Naive thymus-derived CD4-positive, alpha-beta T cell (primary cell): Measurements from ENCODE around the gene DUSP6. TPM values are rescaled to one million over a fixed set of nuclear protein-coding genes. Genes with fewer than 3 reads are reported as not detected.

ENCODE experiments used
- ATAC-seq: fragments of 150-1000 bp; cut with Tn5 transposase; 2 replicates; pipeline ENCODE4 v1.10.0; 2021; ENCODE audit warnings: mild to moderate bottlenecking, moderate library complexity
- CTCF ChIA-PET: fragments of 350-600 bp; sonication (Branson Sonifier 250); formaldehyde crosslinking; loops from one replicate; lab custom pipeline; 2021; ENCODE audit warnings: antibody characterized with exemption; lab: Charles Lee
- POLR2A ChIA-PET: fragments of 350-600 bp; sonication (Branson Sonifier 250); formaldehyde crosslinking; loops from one replicate; lab custom pipeline; 2021; ENCODE audit warnings: antibody characterized with exemption, inconsistent platforms; lab: Charles Lee
- DNase-seq, 9 donors: peaks; one replicate each; pipeline versions ENCODE4 v3.0.0 to v3.0.0-alpha.2; 2020 to 2022; ENCODE audit warnings: mixed read lengths in 1 of 9
- H3K27ac ChIP-seq: one replicate; pipeline ENCODE4 v1.7.0; 2013; ENCODE audit warnings: mild to moderate bottlenecking, low read depth, low read length, moderate library complexity
- H3K27me3 ChIP-seq, 2 donors: one replicate each; pipeline ENCODE4 v1.7.0; 2013; ENCODE audit warnings: low read length in 2 of 2, mild to moderate bottlenecking in 2 of 2, moderate library complexity in 2 of 2; ENCODE audit not compliant: control insufficient read depth in 2 of 2, insufficient read depth in 2 of 2
- H3K36me3 ChIP-seq, 3 experiments: 1 replicate in 2 of 3; 2 replicates in 1 of 3; pipeline ENCODE4 v1.7.0; 2013; ENCODE audit warnings: low read length in 3 of 3, mild to moderate bottlenecking in 3 of 3, moderate library complexity in 1 of 3; ENCODE audit not compliant: insufficient read depth in 3 of 3, control insufficient read depth in 2 of 3
- H3K4me1 ChIP-seq, 2 donors: one replicate each; pipeline ENCODE4 v1.7.0; 2013; ENCODE audit warnings: low read length in 2 of 2, mild to moderate bottlenecking in 2 of 2, moderate library complexity in 1 of 2; ENCODE audit not compliant: control insufficient read depth in 2 of 2, insufficient read depth in 2 of 2
- H3K4me3 ChIP-seq: 2 replicates; pipeline ENCODE4 v1.7.0; 2013; ENCODE audit warnings: mild to moderate bottlenecking, low read length
- H3K9me3 ChIP-seq, 3 experiments: 1 replicate in 2 of 3; 2 replicates in 1 of 3; pipeline ENCODE4 v1.7.0; 2013; ENCODE audit warnings: low read length in 3 of 3; ENCODE audit not compliant: control insufficient read depth in 2 of 3
- H3K27ac Mint-ChIP-seq, 9 donors: one replicate each; pipeline ENCODE4 v1.8.0; 2020 to 2022; ENCODE audit warnings: mixed read lengths in 9 of 9, mild to moderate bottlenecking in 8 of 9, moderate library complexity in 5 of 9, inconsistent platforms in 2 of 9
- H3K27me3 Mint-ChIP-seq, 5 donors: one replicate each; pipeline ENCODE4 v1.8.0; 2021 to 2022; ENCODE audit warnings: mixed read lengths in 5 of 5, mild to moderate bottlenecking in 1 of 5
- H3K36me3 Mint-ChIP-seq, 5 donors: one replicate each; pipeline ENCODE4 v1.8.0; 2020 to 2022; ENCODE audit warnings: mixed read lengths in 5 of 5, mild to moderate bottlenecking in 3 of 5, inconsistent platforms in 1 of 5
- H3K4me1 Mint-ChIP-seq, 7 donors: one replicate each; pipeline ENCODE4 v1.8.0; 2020 to 2022; ENCODE audit warnings: mixed read lengths in 7 of 7, mild to moderate bottlenecking in 3 of 7, inconsistent platforms in 1 of 7
- H3K4me3 Mint-ChIP-seq, 10 donors: one replicate each; pipeline ENCODE4 v1.8.0; 2020 to 2022; ENCODE audit warnings: mild to moderate bottlenecking in 10 of 10, mixed read lengths in 10 of 10, moderate library complexity in 6 of 10, inconsistent platforms in 2 of 10
- H3K9me3 Mint-ChIP-seq, 11 donors: one replicate each; pipeline ENCODE4 v1.8.0; 2020 to 2022; ENCODE audit warnings: mixed read lengths in 11 of 11, mild to moderate bottlenecking in 4 of 11, inconsistent platforms in 1 of 11, moderate library complexity in 1 of 11
- intact Hi-C, 2 donors: fragments of 100-400 bp; cut with micrococcal nuclease; formaldehyde crosslinking; loops; one replicate each; pipeline ENCODE4 v1.15.1; 2023
- polyA plus RNA-seq, 2 donors: library from polyadenylated mRNA; unstranded; fragments of 300-500 nt; fragmentation: Illumina TruSeq; gene quantifications; one replicate each; pipeline ENCODE4 v1.2.3, GENCODE V29; 2021
- total RNA-seq, 6 experiments: library from RNA in 5 of 6; stranded (reverse) in 5 of 6; gene quantifications; 1 replicate in 5 of 6; 2 replicates in 1 of 6; pipeline ENCODE4 v1.2.3 and lab custom pipeline; 2021 to 2026

DUSP6 gene
- total and polyA plus RNA-seq, 7 experiments from 2014 or later, result 0.45 to 225 (median 2.8) TPM

DNA sequence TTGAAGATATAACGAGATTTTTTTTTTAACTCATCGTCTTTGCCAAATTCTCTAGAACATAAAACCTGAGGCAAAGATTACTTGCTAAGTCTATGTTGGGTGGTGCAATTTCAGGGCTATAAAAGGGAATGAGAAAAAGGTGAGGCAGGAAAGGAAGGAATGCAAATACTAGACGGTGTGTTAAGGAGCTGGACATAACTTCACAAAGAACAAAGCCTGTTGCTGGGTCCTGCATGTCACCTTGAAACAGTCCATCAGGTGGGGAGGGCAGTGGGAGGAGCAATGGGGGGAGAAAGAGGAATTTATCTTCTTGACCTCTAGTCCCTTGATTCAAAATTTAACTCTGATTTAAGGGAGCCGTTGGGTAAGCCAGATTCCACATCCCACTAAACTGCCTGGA, 16.1 kb upstream of the DUSP6 start:
- Histone ChIP-seq H3K27me3 (no peaks in the 10 kb centered on the region), H3K27ac (no peak overlapping the region), H3K36me3 (no peaks in the 10 kb centered on the region), H3K4me3 (no peak overlapping the region), H3K9me3 (no peaks in the 10 kb centered on the region), H3K4me1 (no peaks in the 10 kb centered on the region)
- ChIA-PET CTCF (no interaction called here), POLR2A (no interaction called here)
- no peak overlapping the region for H3K4me3 Mint-ChIP-seq
- no peaks in the 10 kb centered on the region for H3K27me3 Mint-ChIP-seq
- H3K9me3 Mint-ChIP-seq, result no peaks in the 10 kb centered on the region
- ATAC-seq, result no peak
- no peak for DNase-seq
- peaks cover 0 to 7% (median 0%) of the 10 kb centered on the region in 5 donors for H3K36me3 Mint-ChIP-seq
- H3K4me1 Mint-ChIP-seq, result peaks cover 0 to 26% (median 3%) of the 10 kb centered on the region in 7 donors
- H3K27ac Mint-ChIP-seq, result no peak overlapping the region
- intact Hi-C loops, result no loop called here

DNA sequence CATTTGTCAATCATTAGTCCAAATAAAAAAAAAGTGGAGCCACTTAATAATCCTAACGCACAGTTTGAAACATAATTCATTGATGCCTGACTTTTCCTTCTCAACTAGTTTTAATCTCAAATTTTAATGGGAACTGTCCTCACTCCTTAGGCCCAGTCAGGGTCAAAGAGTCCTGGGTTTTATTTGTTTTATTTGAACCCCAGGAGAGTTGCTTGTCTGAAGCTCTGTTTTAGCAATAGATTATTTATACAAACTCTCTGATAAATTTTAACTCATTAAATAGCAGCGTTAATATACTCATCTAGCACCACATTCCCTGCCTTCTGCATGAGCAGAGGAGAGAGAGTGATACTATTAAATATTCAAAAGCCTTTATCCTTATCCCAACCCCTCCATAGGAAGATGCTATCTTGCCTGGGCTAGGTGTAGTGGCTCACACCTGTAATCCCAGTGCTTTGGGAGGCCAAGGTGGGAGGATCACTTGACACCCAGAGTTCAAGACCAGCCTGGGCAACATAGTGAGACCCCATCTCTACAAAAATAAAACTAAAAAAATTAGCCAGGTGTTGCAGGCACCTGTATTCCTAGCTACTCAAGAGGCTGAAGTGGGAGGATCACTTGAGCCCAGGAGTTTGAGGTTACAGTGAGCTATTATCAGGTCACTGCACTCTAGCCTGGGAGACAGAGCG, 14.5 kb upstream of the DUSP6 start:
- CTCF ChIA-PET, result no interaction called here
- no peaks in the 10 kb centered on the region for H3K9me3 Mint-ChIP-seq
- no peaks in the 10 kb centered on the region for H3K27me3 Mint-ChIP-seq

DNA sequence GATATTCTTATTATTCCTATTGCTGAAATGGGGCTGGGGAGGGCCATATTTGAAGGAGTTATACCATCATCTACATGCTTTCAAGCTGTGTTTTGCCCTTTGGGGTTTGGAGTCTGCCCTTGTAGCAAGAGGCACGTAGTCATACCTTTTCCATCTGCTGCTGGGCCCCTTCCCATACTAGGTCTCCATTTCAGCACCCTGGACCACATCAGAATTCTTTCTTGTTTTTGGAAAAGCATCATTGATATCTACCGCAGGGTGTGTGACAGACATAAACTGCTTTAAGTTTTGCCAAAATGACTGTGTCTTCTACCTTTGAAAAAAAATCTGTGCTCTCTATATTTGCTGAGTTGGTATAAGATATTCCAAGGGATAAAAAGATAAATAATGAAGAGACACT, 12.3 kb upstream of the DUSP6 start:
- ATAC-seq (no peak), DNase-seq (no peak)
- no peaks in the 10 kb centered on the region for H3K9me3 ChIP-seq
- H3K9me3 Mint-ChIP-seq, result no peaks in the 10 kb centered on the region
- CTCF ChIA-PET, result no interaction called here
- H3K4me3 Mint-ChIP-seq, result no peak overlapping the region
- peaks cover 0 to 9% (median 0%) of the 10 kb centered on the region in 7 donors for H3K4me1 Mint-ChIP-seq
- no peaks in the 10 kb centered on the region for H3K27me3 Mint-ChIP-seq
- H3K27me3 ChIP-seq, result peaks cover 0 to under 1% of the 10 kb centered on the region in 2 donors
- intact Hi-C loops, result no loop called here
- no peaks in the 10 kb centered on the region for H3K36me3 ChIP-seq
- H3K36me3 Mint-ChIP-seq, result peaks cover 0 to 7% (median 0%) of the 10 kb centered on the region in 5 donors
- POLR2A ChIA-PET, result no interaction called here
- no peak overlapping the region for H3K4me3 ChIP-seq
- H3K4me1 ChIP-seq, result no peaks in the 10 kb centered on the region
- no peak overlapping the region for H3K27ac ChIP-seq
- no peak overlapping the region for H3K27ac Mint-ChIP-seq

More for the DNA sequence above, 14.5 kb upstream of the DUSP6 start:
- peaks cover 0 to 22% (median 3%) of the 10 kb centered on the region in 7 donors for H3K4me1 Mint-ChIP-seq
- no peak overlapping the region for H3K4me3 Mint-ChIP-seq
- Histone ChIP-seq H3K27me3 (no peaks in the 10 kb centered on the region), H3K4me3 (no peak overlapping the region), H3K27ac (no peak overlapping the region), H3K36me3 (no peaks in the 10 kb centered on the region), H3K9me3 (no peaks in the 10 kb centered on the region), H3K4me1 (no peaks in the 10 kb centered on the region)
- ATAC-seq (no peak), DNase-seq (no peak)
- peaks cover 0 to 7% (median 0%) of the 10 kb centered on the region in 5 donors for H3K36me3 Mint-ChIP-seq
- intact Hi-C loops, result no loop called here
- POLR2A ChIA-PET, result interaction anchor here (0.7 kb wide), 1 partner anchor 9 kb away, joined by 3 read pairs; no protein-coding TSS in a partner anchor
- no peak overlapping the region for H3K27ac Mint-ChIP-seq

DNA sequence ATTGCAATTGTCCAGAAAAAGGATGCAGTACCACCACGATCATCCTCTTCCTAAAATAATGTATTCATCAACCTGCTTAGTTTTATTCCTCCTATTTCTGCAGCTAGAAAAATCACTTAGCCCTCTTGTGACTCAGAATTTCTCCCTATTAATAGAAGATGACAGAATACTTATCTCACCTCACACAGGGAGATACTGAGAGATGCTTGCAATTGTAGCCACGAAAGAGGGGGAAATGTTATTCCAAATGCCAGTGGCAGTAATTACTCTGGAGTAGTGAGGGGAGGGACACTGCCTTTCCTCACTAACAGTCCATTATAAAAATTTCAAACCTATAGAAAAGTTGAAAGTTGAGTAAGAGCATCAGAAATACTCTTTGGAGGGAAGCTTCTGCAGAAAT, 11.8 kb upstream of the DUSP6 start:
- no peaks in the 10 kb centered on the region for H3K9me3 ChIP-seq
- Mint-ChIP-seq H3K27ac (no peak overlapping the region), H3K4me1 (peaks cover 0 to 9% (median 0%) of the 10 kb centered on the region in 7 donors), H3K36me3 (peaks cover 0 to 7% (median 0%) of the 10 kb centered on the region in 5 donors), H3K27me3 (peaks cover 0 to 3% (median 0%) of the 10 kb centered on the region in 5 donors), H3K4me3 (no peak overlapping the region), H3K9me3 (no peaks in the 10 kb centered on the region)
- ATAC-seq (no peak), DNase-seq (no peak)
- H3K4me1 ChIP-seq, result no peaks in the 10 kb centered on the region
- ChIA-PET CTCF (no interaction called here), POLR2A (no interaction called here)
- no peak overlapping the region for H3K27ac ChIP-seq
- intact Hi-C loops, result no loop called here
- no peak overlapping the region for H3K4me3 ChIP-seq
- H3K27me3 ChIP-seq, result peaks cover 0 to 3% of the 10 kb centered on the region in 2 donors
- no peaks in the 10 kb centered on the region for H3K36me3 ChIP-seq

DNA sequence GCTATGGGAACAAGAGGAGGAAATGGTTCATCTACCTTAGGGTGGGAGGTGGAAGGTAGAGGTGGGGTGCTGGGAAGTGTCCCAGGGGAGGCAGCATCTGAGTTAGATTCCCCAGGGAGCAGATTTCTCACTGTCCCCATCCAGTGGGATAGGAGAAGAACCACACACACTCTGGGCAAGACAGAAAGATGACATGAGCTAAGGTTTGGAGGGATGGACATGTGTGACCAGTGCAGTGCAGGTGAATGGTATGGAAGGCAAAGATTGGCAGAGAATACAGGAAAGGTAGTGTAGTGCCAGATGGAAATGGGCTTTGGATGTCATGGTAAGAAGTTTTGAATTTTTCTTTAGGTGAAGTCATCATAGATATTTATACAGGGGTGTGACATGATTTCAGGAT, 11.3 kb upstream of the DUSP6 start:
- no peak overlapping the region for H3K27ac Mint-ChIP-seq
- no peaks in the 10 kb centered on the region for H3K9me3 ChIP-seq
- POLR2A ChIA-PET, result interaction anchor here (0.8 kb wide), 1 partner anchor 11 kb away, joined by 3 read pairs; no protein-coding TSS in a partner anchor
- peaks cover 0 to 7% (median 0%) of the 10 kb centered on the region in 5 donors for H3K36me3 Mint-ChIP-seq
- H3K4me1 Mint-ChIP-seq, result peaks cover 0 to 9% (median 0%) of the 10 kb centered on the region in 7 donors
- H3K4me3 ChIP-seq, result no peak overlapping the region
- ATAC-seq (no peak), DNase-seq (no peak)
- H3K4me3 Mint-ChIP-seq, result no peak overlapping the region
- no peak overlapping the region for H3K27ac ChIP-seq
- CTCF ChIA-PET, result no interaction called here
- H3K36me3 ChIP-seq, result no peaks in the 10 kb centered on the region
- H3K27me3 ChIP-seq, result peaks cover 0 to 3% of the 10 kb centered on the region in 2 donors
- intact Hi-C loops, result no loop called here
- H3K9me3 Mint-ChIP-seq, result no peaks in the 10 kb centered on the region
- H3K27me3 Mint-ChIP-seq, result peaks cover 0 to 4% (median 0%) of the 10 kb centered on the region in 5 donors
- no peaks in the 10 kb centered on the region for H3K4me1 ChIP-seq

DNA sequence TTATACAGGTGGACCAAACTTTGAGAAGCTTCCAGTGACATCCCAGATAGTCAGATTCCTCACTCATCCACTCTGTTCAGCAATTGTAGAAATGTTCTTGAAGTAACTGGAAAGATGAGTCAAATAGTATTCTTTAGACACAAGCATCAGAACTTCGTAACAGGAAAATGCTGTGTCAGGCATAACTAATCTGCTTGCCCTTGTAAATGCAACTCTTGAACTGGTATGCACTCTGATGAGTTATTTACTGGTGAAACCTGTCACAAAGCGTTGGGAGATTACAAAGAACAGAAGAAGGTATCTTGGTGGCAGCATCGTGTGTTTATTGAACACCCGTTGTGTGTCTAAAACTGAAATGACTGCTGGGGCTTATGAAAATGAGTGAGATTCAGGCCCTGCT, 10.8 kb upstream of the DUSP6 start:
- ATAC-seq, result no peak
- ChIA-PET CTCF (no interaction called here), POLR2A (interaction anchor here (0.8 kb wide), 1 partner anchor 10 kb away, joined by 3 read pairs; no protein-coding TSS in a partner anchor)
- no peaks in the 10 kb centered on the region for H3K9me3 ChIP-seq
- H3K27ac ChIP-seq, result no peak overlapping the region
- no peak overlapping the region for H3K4me3 Mint-ChIP-seq
- peak overlapping the region in 1 of 9 donors; percentile 11 for H3K27ac Mint-ChIP-seq
- intact Hi-C loops, result no loop called here
- H3K36me3 ChIP-seq, result no peaks in the 10 kb centered on the region
- DNase-seq, result no peak
- H3K4me1 ChIP-seq, result no peaks in the 10 kb centered on the region
- no peaks in the 10 kb centered on the region for H3K9me3 Mint-ChIP-seq
- no peak overlapping the region for H3K4me3 ChIP-seq
- H3K27me3 ChIP-seq, result peaks cover 0 to 3% of the 10 kb centered on the region in 2 donors
- peaks cover 0 to 12% (median 0%) of the 10 kb centered on the region in 7 donors for H3K4me1 Mint-ChIP-seq
- peaks cover 0 to 6% (median 0%) of the 10 kb centered on the region in 5 donors for H3K27me3 Mint-ChIP-seq
- peaks cover 0 to 6% (median 0%) of the 10 kb centered on the region in 5 donors for H3K36me3 Mint-ChIP-seq
